AG08396 (cell line): ENCODE measurements around the gene ZNF79.
A peak's percentile ranks its signal among the peaks of the same experiment; 100 is the strongest.

Experiments
- DNase-seq: peaks from one replicate; pipeline ENCODE4 v3.0.0; 2012; ENCODE audit warnings: low spot score, mixed read lengths

The ZNF79 gene

DNA sequence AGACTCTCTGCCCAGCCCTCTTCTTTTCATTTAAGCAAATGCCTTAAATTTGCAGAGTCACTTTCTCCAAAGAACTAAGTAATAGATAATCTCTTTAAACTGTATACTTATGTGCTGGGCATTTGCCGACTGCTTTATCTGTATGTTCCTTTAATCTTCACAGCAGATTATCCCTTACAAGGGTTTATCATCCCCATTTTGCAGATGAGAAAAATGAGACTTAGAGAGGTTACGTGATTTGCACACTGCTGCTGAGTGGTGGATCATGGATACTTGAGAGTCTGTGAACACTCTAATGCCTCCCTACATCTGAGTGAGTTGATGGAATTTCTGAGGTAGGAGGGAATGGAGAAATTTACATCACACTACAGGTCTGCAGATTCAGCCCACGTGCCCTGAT, 4.2 kb downstream of the ZNF79 start:
- DNase-seq: no peak

DNA sequence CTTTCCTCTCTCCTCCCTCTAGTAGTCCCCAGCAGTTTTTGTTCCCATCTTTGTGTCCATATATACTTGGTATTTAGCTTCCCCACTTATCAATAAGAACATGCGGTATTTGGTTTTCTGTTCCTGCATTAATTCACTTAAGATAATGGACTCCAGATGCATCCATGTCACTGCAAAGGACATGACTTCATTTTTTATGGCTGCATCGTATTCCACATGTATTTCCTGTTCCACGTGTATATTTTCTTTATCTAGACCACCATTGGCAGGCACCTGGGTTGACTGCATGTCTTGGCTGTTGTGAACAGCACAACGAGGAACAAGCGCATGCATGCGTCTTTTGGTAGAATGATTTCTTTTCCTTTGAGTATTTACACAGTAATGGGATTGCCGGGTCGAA, 6.2 kb downstream of the ZNF79 start:
- no peak for DNase-seq

DNA sequence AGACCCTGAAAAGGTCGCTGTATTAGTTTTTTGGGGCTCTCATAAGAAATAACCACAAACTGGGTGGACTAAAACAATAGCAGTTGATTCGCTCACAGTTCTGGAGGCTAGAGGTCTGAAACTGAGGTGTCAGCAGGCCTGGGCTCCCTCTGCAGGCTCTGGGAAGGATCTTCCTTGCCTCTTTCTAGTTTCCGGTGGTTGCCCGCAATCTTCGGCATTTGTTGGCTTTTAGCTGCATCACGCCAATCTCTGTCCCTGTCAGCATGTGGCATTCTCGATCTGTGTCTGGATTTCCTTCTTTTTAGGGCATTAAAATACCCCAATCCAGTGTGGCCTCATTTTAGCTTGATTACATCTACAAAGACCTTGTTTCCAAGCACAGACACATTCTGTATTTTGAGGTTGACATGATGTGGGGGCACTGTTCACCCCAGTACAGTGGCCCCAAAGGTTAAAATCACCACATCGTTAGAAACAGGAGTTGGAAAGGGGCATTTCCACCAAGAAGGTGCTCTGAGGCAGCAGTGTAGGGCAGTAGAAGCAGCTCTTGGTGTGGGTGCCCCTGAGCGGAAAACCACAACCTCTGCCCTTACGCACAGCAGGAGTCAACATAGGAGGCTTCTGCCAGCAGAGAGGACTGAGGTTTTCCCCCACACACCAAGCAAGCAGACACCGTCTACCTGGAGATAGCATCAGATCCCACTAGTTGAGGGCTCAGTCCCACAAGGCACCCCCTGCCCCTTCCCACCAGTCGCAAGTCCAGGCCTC, 13.5 kb downstream of the ZNF79 start:
- DNase-seq: no peak

DNA sequence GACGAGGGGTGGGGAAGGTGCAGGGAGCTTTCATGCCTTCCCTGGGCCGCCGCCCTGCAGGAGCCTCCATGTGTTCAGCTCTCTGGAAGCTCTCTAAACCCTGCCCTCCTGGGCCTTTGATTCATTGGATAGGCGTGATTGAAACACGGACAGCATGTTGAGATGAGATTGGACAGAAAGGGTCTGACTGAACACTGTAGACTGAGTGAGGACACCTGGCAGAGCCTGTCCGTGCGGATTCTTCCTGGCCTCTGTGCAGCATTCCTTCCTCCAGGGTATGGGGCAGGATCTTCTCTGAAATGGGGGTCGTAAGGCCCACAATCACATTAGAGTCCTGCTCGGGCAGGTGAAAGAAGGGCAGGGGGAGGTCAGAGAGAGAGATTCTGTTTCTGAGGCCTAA, 14.2 kb downstream of the ZNF79 start:
- no peak for DNase-seq

DNA sequence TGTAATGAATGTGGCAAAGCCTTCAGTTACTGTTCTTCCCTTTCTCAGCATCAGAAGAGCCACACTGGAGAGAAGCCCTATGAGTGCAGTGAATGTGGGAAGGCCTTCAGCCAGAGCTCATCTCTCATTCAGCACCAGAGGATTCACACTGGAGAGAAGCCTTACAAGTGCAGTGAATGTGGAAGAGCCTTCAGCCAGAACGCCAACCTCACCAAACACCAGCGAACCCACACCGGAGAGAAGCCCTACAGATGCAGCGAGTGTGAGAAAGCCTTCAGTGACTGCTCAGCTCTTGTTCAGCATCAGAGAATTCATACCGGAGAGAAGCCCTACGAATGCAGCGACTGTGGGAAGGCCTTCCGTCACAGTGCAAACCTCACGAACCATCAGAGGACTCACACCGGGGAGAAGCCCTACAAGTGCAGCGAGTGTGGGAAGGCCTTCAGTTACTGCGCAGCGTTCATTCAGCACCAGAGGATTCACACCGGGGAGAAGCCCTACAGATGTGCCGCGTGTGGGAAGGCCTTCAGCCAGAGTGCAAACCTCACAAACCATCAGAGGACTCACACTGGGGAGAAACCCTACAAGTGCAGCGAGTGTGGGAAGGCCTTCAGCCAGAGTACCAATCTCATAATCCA, 20.2 kb downstream of the ZNF79 start:
- DNase-seq: no peak

DNA sequence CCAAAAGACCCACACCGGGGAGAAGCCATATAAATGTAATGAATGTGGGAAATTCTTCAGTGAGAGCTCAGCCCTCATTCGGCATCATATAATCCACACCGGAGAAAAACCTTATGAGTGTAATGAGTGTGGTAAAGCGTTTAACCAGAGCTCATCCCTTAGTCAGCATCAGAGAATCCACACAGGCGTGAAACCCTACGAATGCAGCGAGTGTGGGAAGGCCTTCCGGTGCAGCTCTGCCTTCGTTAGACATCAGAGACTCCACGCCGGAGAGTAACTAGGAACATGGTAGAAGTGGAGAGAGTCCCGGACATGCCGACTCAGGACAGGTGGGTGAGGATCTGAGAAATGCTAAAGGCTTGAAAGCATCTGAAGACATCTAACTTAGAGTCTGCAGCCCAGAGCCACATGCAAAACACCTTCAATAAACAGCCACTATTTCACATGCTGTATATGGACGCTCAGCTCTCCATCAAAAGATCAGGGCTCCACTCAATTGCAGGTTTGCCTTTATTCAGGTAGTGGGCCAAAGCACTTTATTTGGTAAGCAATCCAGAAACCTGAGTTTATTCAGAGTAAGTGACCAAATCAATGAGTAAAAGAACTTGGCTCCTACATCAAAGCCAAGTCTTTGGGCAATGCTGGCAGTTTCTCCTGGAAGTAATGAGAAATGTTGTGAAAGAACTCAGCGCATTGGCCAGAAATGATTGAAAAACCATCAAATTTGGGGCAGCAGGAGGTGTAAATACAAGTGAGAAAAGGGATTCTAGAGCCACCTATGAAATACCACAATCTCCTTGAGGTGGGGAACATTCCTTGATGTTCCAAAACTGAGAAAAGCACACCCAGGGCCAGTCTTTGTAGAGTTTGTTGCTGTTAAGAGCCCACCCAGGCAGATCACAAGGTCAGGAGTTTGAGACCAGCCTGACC, 21.0 kb downstream of the ZNF79 start:
- DNase-seq: no peak

DNA sequence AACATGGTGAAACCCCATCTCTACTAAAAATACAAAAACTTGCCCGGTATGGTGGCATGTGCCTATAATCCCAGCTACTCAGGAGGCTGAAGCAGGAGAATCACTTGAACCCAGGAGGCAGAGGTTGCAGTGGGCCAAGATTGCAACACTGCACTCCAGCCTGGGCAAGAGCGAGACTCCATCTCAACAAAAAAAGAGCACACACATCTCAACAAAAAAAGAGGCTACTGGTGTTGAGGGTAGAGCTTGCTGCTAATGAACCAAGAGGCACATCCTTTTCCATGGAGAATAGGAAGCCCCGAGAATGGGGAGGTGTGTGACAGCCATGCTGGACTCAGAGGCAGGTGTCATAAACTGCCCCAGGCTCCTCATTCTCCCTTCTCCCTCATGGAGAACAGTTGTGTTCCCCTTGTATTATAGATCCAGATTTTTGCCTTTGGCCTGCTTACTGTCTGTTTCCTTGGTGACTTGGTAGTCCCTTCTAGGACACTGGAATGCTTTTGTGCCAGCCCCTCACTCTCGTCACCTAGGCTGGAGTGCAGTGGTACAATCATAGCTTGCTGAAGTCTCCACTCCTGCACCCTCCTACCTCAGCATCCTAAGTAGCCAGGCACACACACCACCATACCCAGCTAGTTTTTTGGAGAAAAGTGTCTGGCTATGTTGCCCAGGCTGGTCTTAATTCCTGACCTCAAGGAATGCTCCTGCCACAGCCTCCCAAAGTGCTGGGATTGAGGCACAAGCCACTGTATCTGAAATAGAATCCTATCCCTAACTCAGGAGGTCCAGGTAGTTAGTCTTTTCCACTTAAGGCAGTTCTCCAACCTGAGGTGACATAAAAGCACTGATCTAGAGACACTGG, 21.9 kb downstream of the ZNF79 start:
- no peak for DNase-seq

DNA sequence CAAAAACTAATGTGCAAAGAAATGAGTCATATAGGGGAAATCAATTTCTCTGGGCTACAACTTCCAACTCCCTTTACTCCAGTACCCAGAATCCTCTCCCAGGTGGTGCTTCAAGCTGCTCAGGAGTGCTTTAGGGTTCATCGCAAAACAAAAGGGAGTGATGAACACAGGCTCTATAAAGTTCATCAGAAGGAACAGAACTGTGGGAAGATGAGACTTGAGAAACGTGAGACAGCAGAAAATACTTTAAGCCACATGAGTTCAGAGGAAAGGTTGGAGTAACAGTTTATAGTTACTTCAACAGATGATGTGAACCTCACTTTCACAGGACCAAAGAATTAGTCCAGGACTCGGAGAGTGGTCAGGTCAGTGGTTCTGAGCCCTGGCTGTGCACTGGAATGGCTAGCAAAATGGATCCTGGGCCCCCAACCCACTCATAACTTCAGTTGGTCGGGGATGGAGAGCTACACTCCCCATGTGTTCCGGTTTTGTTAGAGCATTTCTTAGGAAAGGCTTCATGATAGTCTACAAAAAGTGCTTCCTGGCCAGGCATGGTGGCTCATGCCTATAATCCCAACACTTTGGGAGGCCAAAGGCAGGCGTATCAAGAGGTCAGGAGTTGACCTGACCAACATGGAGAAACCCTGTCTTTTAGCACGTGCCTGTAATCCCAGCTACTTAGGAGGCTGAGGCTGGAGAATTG, 22.7 kb downstream of the ZNF79 start:
- no peak for DNase-seq

DNA sequence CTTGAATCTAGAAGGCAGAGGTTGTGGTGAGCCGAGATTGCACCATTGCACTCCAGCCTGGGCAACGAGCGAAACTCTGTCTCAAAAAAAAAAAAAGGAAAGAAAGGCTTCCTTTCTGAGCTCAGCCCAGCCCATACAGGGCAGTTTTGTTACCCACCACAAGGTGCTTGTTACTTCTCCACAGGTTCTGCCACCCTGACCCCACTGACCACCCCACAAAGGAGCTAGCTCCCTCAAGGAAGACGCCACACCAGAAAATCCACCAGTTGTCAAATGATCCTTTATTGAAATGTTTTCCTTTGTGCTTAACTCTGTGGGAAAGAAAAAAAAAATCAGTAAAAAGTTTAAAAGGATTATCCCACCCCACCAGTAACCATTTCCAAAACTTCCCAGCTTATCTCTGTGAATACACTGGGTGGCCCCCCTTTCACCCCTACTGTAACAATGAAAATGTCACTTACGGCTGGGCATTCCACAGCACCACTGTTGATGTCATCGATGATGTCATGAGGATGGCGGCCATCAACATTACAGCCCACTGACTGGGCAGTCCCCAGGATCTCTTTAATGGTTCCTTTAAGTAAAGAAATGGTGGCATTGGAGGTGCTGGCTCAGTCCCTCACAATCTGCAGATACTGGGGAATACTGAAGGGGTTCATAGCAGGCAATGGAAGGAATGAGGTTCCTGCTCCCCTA, 23.4 kb downstream of the ZNF79 start:
- no peak for DNase-seq

DNA sequence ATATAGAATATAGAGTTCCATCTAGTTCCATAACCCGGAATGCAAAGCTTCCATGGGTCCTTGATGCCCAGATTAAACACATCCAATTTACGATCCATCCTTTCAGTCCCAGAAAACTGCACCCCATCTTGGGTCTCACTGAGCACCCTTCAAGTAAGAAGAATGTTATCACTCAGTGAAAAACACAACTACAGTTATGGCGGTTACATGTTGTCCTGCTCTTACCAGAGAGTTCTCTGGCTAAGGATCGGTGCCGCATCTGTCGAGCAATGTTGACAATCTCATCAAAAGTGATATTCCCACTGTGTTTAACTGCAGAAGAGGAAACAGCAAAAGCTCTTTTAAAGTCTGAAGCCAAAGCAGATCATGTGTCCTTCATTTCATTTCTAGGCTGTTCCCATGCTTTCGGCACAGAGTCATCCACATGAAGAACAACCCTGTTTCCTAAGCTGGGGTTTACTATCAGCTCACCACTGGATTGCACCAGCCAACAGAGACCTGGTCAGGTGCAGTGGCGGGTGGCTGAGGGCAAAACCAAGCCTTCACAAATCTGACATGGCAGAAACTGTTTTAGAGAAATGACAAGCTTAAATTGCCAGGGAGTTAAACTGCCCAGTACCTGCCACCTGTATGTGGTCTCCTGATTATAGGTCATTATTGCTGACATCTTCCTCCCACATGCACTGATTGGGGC, 24.1 kb downstream of the ZNF79 start:
- DNase-seq: no peak

DNA sequence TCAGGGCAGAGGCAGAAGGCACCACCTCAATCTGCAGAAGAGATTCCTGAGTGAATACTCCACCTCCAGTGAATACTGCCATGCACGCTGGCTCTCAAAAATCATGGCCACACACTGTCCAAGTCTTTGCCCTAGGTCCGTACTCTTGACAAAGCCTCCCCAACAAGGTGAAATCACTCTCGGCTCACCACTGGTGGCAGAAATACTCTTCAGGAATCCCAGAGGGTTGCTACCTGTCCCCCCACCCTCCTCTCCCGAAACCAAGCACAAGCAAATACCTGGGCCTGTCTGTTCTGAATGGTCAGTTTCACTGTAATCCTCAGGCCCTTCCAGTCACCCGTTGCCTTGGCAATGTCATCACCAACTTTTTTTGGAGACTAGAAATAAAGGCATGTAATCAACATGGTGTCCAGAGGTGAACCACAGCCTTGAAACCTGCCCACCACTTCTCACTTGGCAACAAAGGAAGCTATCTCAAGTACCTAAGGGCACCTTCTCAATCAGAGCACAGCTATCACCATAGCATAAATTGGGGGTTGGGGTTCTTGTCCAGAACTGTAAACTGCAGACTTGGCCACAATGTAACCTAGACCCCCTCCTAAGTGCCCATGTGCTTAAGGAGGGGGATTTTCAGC, 25.3 kb downstream of the ZNF79 start:
- DNase-seq: no peak

DNA sequence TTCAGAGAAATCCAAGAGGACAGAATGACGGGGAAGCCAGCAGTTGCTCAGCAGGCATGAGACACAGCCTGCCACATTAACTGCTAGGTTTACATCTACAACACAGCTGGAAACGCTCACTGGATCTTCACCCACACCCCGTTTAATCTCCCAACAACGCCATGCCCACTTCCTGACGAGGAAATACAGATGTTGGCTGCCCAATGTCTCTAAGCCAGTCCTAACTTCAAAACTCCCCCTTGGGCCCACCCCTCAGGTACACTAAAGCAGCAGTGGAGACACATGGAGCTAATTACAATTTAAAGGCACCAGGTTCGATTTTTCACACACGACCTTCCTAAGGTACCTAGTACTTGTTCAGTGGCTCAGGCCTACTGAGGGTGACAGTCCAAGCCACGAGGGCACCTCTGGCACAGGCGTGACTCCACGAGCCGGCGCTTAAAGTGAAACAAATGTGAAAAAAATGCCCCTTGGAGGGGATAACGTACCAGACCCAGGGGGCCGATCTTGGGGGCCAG, 26.1 kb downstream of the ZNF79 start:
- peak; percentile 42 for DNase-seq

DNA sequence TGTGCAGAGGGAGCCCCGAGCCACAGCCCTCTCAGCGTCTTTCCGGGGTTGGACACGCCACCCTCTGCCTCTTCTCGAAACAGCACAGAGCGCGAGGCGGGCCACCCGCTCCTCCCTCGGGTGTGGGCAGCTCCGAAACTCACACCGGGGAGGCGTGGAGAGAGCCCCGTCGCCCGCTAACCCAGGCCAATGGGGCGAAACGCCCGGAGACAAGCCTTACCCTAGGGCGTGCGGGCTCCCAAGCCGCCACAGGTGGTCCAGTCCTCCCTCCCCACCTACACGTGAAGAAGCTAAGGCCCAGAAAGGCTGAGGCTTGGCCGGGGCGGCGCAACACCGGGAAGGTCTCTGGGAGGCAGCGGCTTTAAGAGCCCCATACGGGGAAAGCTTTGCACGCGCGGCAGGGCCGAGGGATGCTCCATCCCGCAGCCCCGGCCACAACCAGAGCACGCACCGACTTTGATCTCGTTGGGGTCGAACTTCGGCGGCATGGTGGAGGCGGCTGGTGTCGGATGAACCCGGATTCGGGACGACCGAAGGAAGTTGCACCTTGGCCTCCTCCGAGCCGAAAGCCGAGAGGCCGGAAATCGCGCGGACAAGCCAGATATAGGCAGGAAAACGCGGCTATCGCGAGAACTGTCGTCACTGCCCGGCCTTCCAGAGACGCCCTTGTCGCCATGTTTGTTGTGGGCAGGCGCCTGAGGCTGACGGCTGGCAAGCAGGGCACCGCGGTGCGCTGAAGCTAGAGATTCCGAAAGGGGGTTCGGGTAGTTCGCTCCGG, 26.8 kb downstream of the ZNF79 start, which contains the start of the genes LRSAM1 and RPL12:
Gene LRSAM1, plus strand, starts transcription at position 681 of the 778 bp plus-strand sequence. CDS start 3,018 bp downstream, outside the sequence.
Gene RPL12, minus strand, starts transcription at position 577 of the 778 bp plus-strand sequence. Its CDS starts 89 bp downstream, at position 488.
- DNase-seq: peak; percentile 96

DNA sequence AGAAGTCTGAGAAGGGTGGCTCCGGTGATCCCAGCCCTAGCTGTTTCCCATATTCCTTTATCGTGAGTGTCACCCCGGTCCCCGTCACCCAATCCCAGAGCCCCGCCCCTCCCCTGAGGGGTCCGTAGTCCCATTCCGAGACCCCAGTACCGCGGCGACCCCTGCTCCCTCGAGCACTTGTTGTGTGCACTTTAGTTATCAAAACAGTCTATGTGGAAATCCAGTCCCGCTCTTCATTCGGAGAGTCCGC, 27.4 kb downstream of the ZNF79 start:
- DNase-seq: no peak

DNA sequence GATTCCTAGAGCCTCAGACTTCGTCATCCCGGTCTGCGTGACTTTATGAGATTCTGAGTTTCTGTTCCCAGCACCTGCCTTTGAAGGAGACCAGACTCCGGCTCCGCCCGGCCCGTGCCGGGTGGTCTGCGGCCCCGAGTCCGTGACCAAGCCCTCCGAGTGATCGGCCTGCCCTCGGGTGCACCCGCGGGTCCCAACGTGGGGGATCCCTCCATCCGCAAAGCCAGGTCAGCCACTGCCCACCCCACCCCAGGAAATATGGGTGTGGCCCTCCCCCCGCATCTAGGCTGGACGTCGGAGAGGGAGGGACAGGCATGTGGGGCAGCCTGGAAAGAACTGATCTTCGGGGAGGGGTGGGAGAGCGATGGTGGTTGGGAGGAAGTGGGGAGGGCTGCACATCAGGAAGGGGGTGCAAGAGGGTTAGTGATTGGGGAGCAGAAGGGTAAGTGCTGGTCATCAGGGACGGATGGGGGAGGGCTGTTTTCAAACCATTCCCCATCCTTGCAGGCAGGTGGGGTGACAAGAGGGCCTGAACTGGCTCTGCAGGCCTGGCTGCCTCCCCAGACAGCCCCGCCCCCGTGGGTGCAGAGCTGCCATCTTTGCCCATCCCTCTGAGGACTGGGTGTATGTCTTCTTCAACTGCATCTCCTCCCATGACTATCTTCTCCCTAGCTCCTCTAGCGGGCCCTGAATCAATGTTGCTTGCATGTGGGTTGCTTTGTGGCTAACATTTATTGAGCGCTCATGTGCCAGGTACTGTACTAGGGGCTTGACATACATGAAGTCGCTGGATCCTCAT, 27.9 kb downstream of the ZNF79 start:
- DNase-seq: peak; percentile 72

DNA sequence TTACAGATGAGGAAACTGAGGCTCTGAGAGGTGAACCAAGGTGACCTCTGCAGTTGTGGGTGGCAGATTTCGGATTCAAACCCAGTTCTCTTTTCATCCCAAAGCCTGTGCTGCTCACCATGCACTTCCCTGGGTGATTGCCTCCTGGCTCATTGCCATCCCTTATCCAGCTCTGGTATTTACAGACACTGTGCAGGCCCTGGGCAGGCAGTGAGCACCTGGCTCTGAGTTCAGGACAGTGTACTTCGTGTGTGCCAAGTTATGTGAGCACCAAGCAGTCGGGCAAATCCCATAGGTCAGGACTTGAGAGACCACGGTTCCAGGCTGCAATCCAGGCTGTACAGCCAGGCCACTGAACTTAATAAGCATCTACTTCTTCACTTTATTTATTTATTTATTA, 28.5 kb downstream of the ZNF79 start:
- DNase-seq: no peak

DNA sequence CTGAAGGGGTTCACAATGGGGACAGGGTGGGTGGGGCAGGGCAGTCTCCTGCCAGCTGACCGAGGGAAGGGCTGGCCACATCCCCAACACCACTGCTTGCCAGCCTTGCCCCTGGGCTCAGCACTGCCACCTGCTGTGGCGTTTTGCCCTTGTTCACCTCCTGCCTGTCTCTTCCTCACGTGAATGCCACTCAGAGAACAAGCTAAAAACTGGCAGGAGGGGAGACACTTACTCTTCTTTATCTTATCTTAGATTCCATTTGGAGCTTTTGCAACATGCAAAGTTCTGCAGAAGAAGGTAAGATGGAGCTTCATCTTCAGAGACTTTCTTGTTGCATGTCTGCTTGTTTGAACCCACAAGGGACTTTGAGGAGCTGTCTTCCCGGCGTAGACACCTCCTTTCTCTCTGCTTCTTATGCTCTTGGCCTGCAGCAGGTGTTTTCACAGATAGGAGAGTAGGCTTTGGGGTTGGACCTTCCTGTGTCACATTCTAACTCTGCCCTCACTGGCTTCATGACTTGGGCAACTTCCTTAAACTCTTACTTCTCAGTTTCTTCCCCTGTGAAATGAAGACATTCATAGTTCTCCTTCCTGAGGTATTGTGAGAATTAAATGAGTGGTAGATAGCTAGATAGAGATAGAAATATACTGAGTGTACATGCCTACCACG, 31.3 kb downstream of the ZNF79 start:
- no peak for DNase-seq
